ENCODE data around the gene METAP2. TPM values are rescaled to one million over a fixed set of nuclear protein-coding genes. Genes with fewer than 3 reads are reported as not detected.

METAP2 gene
- total RNA-seq, 1 experiment from 2014 or later: 129 TPM

- no peak for DNase-seq (ENCODE audit: low read depth)
These were observed 38.0 kb downstream of the METAP2 start for GRCh38 chr12:95511977-95512376.

- no peak for DNase-seq (ENCODE audit: low read depth)
These were observed 39.6 kb downstream of the METAP2 start for GRCh38 chr12:95513599-95513998.

GRCh38 chr12:95515197-95515596, 41.2 kb downstream of the METAP2 start:
- no peak for DNase-seq (ENCODE audit: low read depth)

GRCh38 chr12:95516757-95517156, 42.8 kb downstream of the METAP2 start:
- no peak for DNase-seq (ENCODE audit: low read depth)

GRCh38 chr12:95517246-95517645, 43.3 kb downstream of the METAP2 start:
- DNase-seq (ENCODE audit: low read depth): no peak

- DNase-seq (ENCODE audit: low read depth): no peak
These were observed 45.0 kb downstream of the METAP2 start for GRCh38 chr12:95518944-95519343.

GRCh38 chr12:95520816-95521215, 46.9 kb downstream of the METAP2 start:
- no peak for DNase-seq (ENCODE audit: low read depth)

GRCh38 chr12:95522692-95523091, 48.7 kb downstream of the METAP2 start:
- DNase-seq (ENCODE audit: low read depth): peak; percentile 42

GRCh38 chr12:95528431-95528830, 54.5 kb downstream of the METAP2 start:
- no peak for DNase-seq (ENCODE audit: low read depth)

GRCh38 chr12:95529693-95530225, 55.8 kb downstream of the METAP2 start:
- no peak for DNase-seq (ENCODE audit: low read depth)

GRCh38 chr12:95532851-95533250, 58.9 kb downstream of the METAP2 start:
- DNase-seq (ENCODE audit: low read depth): peak; percentile 11

- no peak for DNase-seq (ENCODE audit: low read depth)
These were observed 60.0 kb downstream of the METAP2 start for GRCh38 chr12:95533985-95534384.

GRCh38 chr12:95538006-95538405, 64.1 kb downstream of the METAP2 start:
- no peak for DNase-seq (ENCODE audit: low read depth)

GRCh38 chr12:95538656-95539055, 64.7 kb downstream of the METAP2 start:
- DNase-seq (ENCODE audit: low read depth): no peak

GRCh38 chr12:95541436-95541835, 67.5 kb downstream of the METAP2 start:
- DNase-seq (ENCODE audit: low read depth): no peak

GRCh38 chr12:95543305-95543704, 69.4 kb downstream of the METAP2 start:
- DNase-seq (ENCODE audit: low read depth): no peak

- DNase-seq (ENCODE audit: low read depth): no peak
These were observed 70.8 kb downstream of the METAP2 start for GRCh38 chr12:95544756-95545155.

GRCh38 chr12:95545303-95545702, 71.4 kb downstream of the METAP2 start:
- DNase-seq (ENCODE audit: low read depth): no peak

GRCh38 chr12:95545731-95546490, 72.0 kb downstream of the METAP2 start:
- DNase-seq (ENCODE audit: low read depth): no peak

GRCh38 chr12:95546491-95546813, 72.5 kb downstream of the METAP2 start:
- no peak for DNase-seq (ENCODE audit: low read depth)

GRCh38 chr12:95547522-95548055, 73.6 kb downstream of the METAP2 start:
- no peak for DNase-seq (ENCODE audit: low read depth)

GRCh38 chr12:95548056-95548538, 74.1 kb downstream of the METAP2 start:
- DNase-seq (ENCODE audit: low read depth): no peak

Measured in HT1080 (cell line).